GM12878 (cell line): ENCODE measurements around the gene MPST.

Source experiments
- ASH2L ChIP-seq: fragments of 300-600, 200-600 bp; sonication (generic); IDR thresholded peaks from 2 replicates; pipeline ENCODE4 v1.6.1; 2017; ENCODE audit warnings: low read depth, mild to moderate bottlenecking, borderline replicate concordance
- BRCA1 ChIP-seq: IDR thresholded peaks from 2 replicates; pipeline ENCODE4 v1.6.1; 2011; ENCODE audit warnings: low read depth, low read length, improper control_type of control experiment
- CTCF ChIP-seq, 3 experiments: IDR thresholded peaks in 2 of 3; conservative IDR thresholded peaks in 1 of 3; 2 replicates each; pipeline ENCODE4 v1.5.1; 2011; ENCODE audit warnings: low read depth in 3 of 3, low read length in 3 of 3, mild to moderate bottlenecking in 3 of 3, control low read depth in 2 of 3, moderate library complexity in 2 of 3, inconsistent platforms in 1 of 3, mixed read lengths in 1 of 3; ENCODE audit not compliant: control insufficient read depth in 2 of 3, insufficient read depth in 1 of 3; ENCODE audit errors: extremely low read depth in 1 of 3
- CUX1 ChIP-seq: IDR thresholded peaks from 2 replicates; pipeline ENCODE4 v1.6.1; 2012; ENCODE audit warnings: improper control_type of control experiment, low read depth, low read length; ENCODE audit not compliant: insufficient replicate concordance
- POLR2A ChIP-seq: IDR thresholded peaks from 2 replicates; pipeline ENCODE4 v1.6.1; 2011; ENCODE audit warnings: low read depth, mild to moderate bottlenecking, low read length
- SKIL ChIP-seq: fragments of 450-650 bp; IDR thresholded peaks from 2 replicates; pipeline ENCODE4 v1.6.1; 2017; ENCODE audit warnings: mild to moderate bottlenecking, low read depth, inconsistent platforms; ENCODE audit not compliant: poor library complexity, severe bottlenecking
- STAT1 ChIP-seq: fragments of 450-650 bp; conservative IDR thresholded peaks from 2 replicates; pipeline ENCODE4 v1.6.1; 2014; ENCODE audit warnings: antibody characterized with exemption, mild to moderate bottlenecking
- ZBTB33 ChIP-seq: fragments of 450-650 bp; IDR thresholded peaks from 2 replicates; pipeline ENCODE4 v1.6.1; 2017; ENCODE audit warnings: mild to moderate bottlenecking

- TF ChIP-seq ASH2L, result no peak
- no peak for TF ChIP-seq POLR2A
- TF ChIP-seq SKIL, result no peak
- TF ChIP-seq CTCF (IDR thresholded peaks at IDR 0.05 in 2 of 3, conservative IDR thresholded peaks at IDR 0.05 in 1 of 3; ENCODE audit: control insufficient read depth in 2 of 3, extremely low read depth in 1 of 3, insufficient read depth in 1 of 3, low read depth in 3 of 3, low read length in 3 of 3), result no peak
- TF ChIP-seq STAT1, result no peak
- no peak for TF ChIP-seq CUX1
- TF ChIP-seq BRCA1, result no peak
- no peak for TF ChIP-seq ZBTB33
Observed at GRCh38 chr22:37049224-37049623, 29.7 kb downstream of the MPST start.
